MCF 10A (cell line): ENCODE data around the gene MSI2. TPM values are rescaled to one million over a fixed set of nuclear protein-coding genes. Genes with fewer than 3 reads are reported as not detected.

Source experiments
- BruUV-seq: library from RNA; stranded (reverse); fragments of 400-500 nt; replicated peaks from 2 replicates; lab custom pipeline; 2021; lab: Mats Ljungman, UMichigan
- CTCF ChIA-PET: fragments of 300-600 bp; sonication (Branson Sonifier 250); formaldehyde crosslinking; extraction: SDS; loops from one replicate; lab custom pipeline; 2021; ENCODE audit warnings: antibody characterized with exemption, inconsistent platforms; lab: Yijun Ruan, JAX
- POLR2A ChIA-PET: fragments of 300-600, 350-650 bp; sonication (Branson Sonifier 250); formaldehyde crosslinking; extraction: SDS; loops from one replicate; lab custom pipeline; 2020; ENCODE audit warnings: antibody characterized with exemption, inconsistent platforms; lab: Yijun Ruan, JAX
- DNase-seq: peaks from one replicate; pipeline ENCODE4 v3.0.0-alpha.2; 2018; ENCODE audit not compliant: unreplicated experiment
- H3K27ac Mint-ChIP-seq: one replicate; pipeline ENCODE4 v1.8.0; 2022; ENCODE audit warnings: mild to moderate bottlenecking, low read depth, mixed read lengths; ENCODE audit not compliant: unreplicated experiment
- H3K27me3 Mint-ChIP-seq: one replicate; pipeline ENCODE4 v1.8.0; 2022; ENCODE audit warnings: mixed read lengths; ENCODE audit not compliant: insufficient read depth, unreplicated experiment
- H3K36me3 Mint-ChIP-seq: one replicate; pipeline ENCODE4 v1.8.0; 2022; ENCODE audit warnings: mild to moderate bottlenecking, moderate library complexity, mixed read lengths; ENCODE audit not compliant: insufficient read depth, unreplicated experiment
- H3K4me1 Mint-ChIP-seq: one replicate; pipeline ENCODE4 v1.8.0; 2022; ENCODE audit warnings: mixed read lengths; ENCODE audit not compliant: insufficient read depth, unreplicated experiment
- H3K4me3 Mint-ChIP-seq: one replicate; pipeline ENCODE4 v1.8.0; 2022; ENCODE audit warnings: mild to moderate bottlenecking, moderate library complexity, mixed read lengths; ENCODE audit not compliant: unreplicated experiment
- H3K9me3 Mint-ChIP-seq: one replicate; pipeline ENCODE4 v1.8.0; 2022; ENCODE audit warnings: mixed read lengths; ENCODE audit not compliant: unreplicated experiment
- intact Hi-C: fragments of 100-400 bp; cut with micrococcal nuclease; formaldehyde crosslinking; loops from 2 replicates; pipeline ENCODE4 v1.14.1; 2022
- total RNA-seq: library from RNA; stranded (reverse); gene quantifications from 2 replicates; pipeline ENCODE4 v1.2.3, GENCODE V29; 2022
- TF ChIP-seq, protein P1 (sequence below): fragments of 200-600 bp; IDR thresholded peaks from one replicate; pipeline ENCODE4 v1.8.0; 2022; ENCODE audit warnings: antibody characterized with exemption, mild to moderate bottlenecking; ENCODE audit not compliant: unreplicated experiment

MSI2 gene
- total RNA-seq, 1 experiment from 2014 or later = 60.6 TPM

DNA sequence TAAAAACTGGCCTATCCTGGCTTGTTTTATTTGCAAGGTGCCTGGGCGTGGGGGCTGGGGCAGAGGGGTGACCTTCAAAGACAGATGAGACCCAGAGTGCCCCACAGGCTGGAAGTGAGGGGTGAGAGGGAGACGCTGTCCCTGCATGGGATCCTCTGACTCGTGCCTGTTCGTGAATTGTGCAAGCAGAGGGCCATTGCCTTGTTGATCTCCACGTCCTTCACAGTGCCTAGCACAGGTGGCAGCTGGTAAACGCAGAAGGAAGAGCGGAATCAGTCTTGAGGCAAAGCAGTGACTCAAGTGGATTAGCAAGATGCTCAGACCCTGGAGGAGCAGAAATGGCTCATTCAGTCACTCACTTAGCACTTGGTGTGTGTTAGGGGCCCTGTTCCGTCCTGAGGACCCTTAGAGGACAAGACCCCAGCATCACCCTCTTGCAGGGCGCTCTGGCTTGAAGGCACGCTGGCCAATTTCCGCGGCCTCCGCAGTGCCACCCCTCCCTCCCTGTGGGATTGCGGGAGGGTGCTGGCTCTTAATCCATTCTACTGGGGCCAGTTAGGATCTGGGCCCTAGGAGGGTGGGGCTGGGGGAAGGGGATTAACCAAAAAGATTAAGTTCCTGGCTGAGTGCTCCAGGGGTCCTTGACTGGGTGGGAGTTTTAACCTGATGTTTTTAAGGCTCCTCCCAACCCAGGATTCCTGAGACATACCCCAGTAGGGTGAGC lies 337.6 kb downstream of the MSI2 start:
- H3K27me3 Mint-ChIP-seq = no peaks in the 10 kb centered on the region
- H3K27ac Mint-ChIP-seq = peak overlapping the region; percentile 59
- H3K4me3 Mint-ChIP-seq = no peak overlapping the region
- POLR2A ChIA-PET = no interaction called here
- H3K9me3 Mint-ChIP-seq = no peaks in the 10 kb centered on the region
- H3K4me1 Mint-ChIP-seq = peaks cover 14% of the 10 kb centered on the region
- intact Hi-C loops = no loop called here
- TF ChIP-seq, protein P1, sequence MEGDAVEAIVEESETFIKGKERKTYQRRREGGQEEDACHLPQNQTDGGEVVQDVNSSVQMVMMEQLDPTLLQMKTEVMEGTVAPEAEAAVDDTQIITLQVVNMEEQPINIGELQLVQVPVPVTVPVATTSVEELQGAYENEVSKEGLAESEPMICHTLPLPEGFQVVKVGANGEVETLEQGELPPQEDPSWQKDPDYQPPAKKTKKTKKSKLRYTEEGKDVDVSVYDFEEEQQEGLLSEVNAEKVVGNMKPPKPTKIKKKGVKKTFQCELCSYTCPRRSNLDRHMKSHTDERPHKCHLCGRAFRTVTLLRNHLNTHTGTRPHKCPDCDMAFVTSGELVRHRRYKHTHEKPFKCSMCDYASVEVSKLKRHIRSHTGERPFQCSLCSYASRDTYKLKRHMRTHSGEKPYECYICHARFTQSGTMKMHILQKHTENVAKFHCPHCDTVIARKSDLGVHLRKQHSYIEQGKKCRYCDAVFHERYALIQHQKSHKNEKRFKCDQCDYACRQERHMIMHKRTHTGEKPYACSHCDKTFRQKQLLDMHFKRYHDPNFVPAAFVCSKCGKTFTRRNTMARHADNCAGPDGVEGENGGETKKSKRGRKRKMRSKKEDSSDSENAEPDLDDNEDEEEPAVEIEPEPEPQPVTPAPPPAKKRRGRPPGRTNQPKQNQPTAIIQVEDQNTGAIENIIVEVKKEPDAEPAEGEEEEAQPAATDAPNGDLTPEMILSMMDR = no peak
- H3K36me3 Mint-ChIP-seq = peaks cover 10% of the 10 kb centered on the region
- no TSS peak for BruUV-seq
- CTCF ChIA-PET = interaction anchor here (0.8 to 1.3 kb wide), 3 partner anchors 36 to 351 kb away, joined by 3 to 5 read pairs (median 3); no protein-coding TSS in a partner anchor
- DNase-seq = no peak

GRCh38 chr17:57594767-57595166 lies 338.4 kb downstream of the MSI2 start:
- intact Hi-C loops = loop anchor here (5.0 kb wide), 3 partner anchors 148 to 462 kb away; partner anchors contain the start of gene MSI2
- Mint-ChIP-seq H3K4me1 (peaks cover 8% of the 10 kb centered on the region), H3K9me3 (no peaks in the 10 kb centered on the region), H3K4me3 (no peak overlapping the region), H3K27me3 (no peaks in the 10 kb centered on the region), H3K36me3 (peaks cover 10% of the 10 kb centered on the region), H3K27ac (no peak overlapping the region)
- BruUV-seq = no TSS peak
- ChIA-PET POLR2A (no interaction called here), CTCF (interaction anchor here (0.7 to 1.3 kb wide), 6 partner anchors 37 to 839 kb away, joined by 3 to 5 read pairs (median 3); no protein-coding TSS in a partner anchor)
- no peak for DNase-seq
- TF ChIP-seq, protein P1 = no peak

- no TSS peak for BruUV-seq
- CTCF ChIA-PET = interaction anchor here (0.6 to 1.3 kb wide), 6 partner anchors 37 to 840 kb away, joined by 3 to 5 read pairs (median 4); no protein-coding TSS in a partner anchor
- DNase-seq = no peak
- Mint-ChIP-seq H3K36me3 (peaks cover 10% of the 10 kb centered on the region), H3K27me3 (no peaks in the 10 kb centered on the region), H3K4me3 (no peak overlapping the region), H3K9me3 (no peaks in the 10 kb centered on the region), H3K4me1 (peaks cover 8% of the 10 kb centered on the region), H3K27ac (no peak overlapping the region)
- intact Hi-C loops = loop anchor here (5.0 kb wide), 3 partner anchors 147 to 463 kb away; partner anchors contain the start of gene MSI2
- TF ChIP-seq, protein P1 = no peak
- POLR2A ChIA-PET = no interaction called here
These were observed 339.1 kb downstream of the MSI2 start for GRCh38 chr17:57595426-57595825.

GRCh38 chr17:57595947-57596695 lies 339.8 kb downstream of the MSI2 start:
- CTCF ChIA-PET = interaction anchor here (0.6 to 3.7 kb wide), 3 partner anchors 144 to 296 kb away, joined by 4 to 16 read pairs (median 5); no protein-coding TSS in a partner anchor

More at GRCh38 chr17:57595947-57596695, 339.8 kb downstream of the MSI2 start:
- Mint-ChIP-seq H3K36me3 (peaks cover 14% of the 10 kb centered on the region), H3K27ac (peak overlapping the region; percentile 21), H3K4me3 (no peak overlapping the region), H3K9me3 (no peaks in the 10 kb centered on the region), H3K27me3 (no peaks in the 10 kb centered on the region), H3K4me1 (peaks cover 8% of the 10 kb centered on the region)
- TF ChIP-seq, protein P1 = no peak
- intact Hi-C loops = loop anchor here (5.0 kb wide), 3 partner anchors 146 to 464 kb away; partner anchors contain the start of gene MSI2
- no peak for DNase-seq
- POLR2A ChIA-PET = no interaction called here
- no TSS peak for BruUV-seq
